SK-N-SH treated with all-trans-retinoic acid at 6 μM for 48 hours (cell line): ENCODE data around the gene FNTB.

Experiments
- CSRNP3 ChIP-seq: fragments of 250-450 bp; sonication (Bioruptor Pico); IDR thresholded peaks from 2 replicates; pipeline ENCODE4 v1.5.1; 2021; ENCODE audit warnings: mild to moderate bottlenecking, moderate library complexity
- POU6F1 ChIP-seq: fragments of 250-450 bp; sonication (Bioruptor Pico); IDR thresholded peaks from 2 replicates; pipeline ENCODE4 v1.8.0; 2021; ENCODE audit warnings: low read depth, mild to moderate bottlenecking, moderate library complexity, borderline replicate concordance

- no peak for TF ChIP-seq CSRNP3 (CRISPR knock-in tag)
- TF ChIP-seq POU6F1 (CRISPR knock-in tag): no peak
Measured at GRCh38 chr14:65041434-65041915, 54.8 kb downstream of the FNTB start.
